ENCODE results near the gene MRPL42. TPM values are rescaled to one million over a fixed set of nuclear protein-coding genes. Genes with fewer than 3 reads are reported as not detected.
"Not testable (repeated sequence)": the region's sequence is repeated elsewhere in the genome, so short reads cannot be mapped to it uniquely, and the experiment has no call there.

MRPL42 gene
- total RNA-seq, 4 donors from 2014 or later, result 22.9 to 59.9 (median 43.4) TPM

DNA sequence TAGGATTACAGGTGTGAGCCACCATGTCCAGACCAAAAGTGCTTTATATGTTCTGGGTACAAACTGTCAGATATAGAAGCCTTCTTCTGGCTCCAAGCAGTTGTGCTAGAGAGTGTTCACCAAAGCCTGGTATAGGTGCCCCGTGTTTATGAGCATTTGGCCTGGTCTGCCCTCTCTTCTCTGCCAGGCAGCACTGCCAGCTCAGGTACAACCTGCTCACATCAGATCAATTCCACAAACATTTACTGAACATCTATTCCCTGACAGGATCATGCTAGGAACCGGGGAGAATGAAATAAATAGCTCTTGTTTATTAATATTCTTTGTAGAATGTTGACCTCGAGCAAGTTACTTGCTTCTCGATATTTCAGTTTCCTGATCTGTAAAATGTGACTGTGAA lies 85.1 kb downstream of the MRPL42 start:
- no peaks in the 10 kb centered on the region for H3K4me1 ChIP-seq
- no peaks in the 10 kb centered on the region for H3K9me3 ChIP-seq
- H3K4me3 ChIP-seq, result no peak overlapping the region
- no peak for DNase-seq
- no peak overlapping the region for H3K27ac ChIP-seq
- intact Hi-C loops (cut with DNase I), result no loop called here
- H3K27me3 ChIP-seq, result no peaks in the 10 kb centered on the region
- TF ChIP-seq, protein P1, sequence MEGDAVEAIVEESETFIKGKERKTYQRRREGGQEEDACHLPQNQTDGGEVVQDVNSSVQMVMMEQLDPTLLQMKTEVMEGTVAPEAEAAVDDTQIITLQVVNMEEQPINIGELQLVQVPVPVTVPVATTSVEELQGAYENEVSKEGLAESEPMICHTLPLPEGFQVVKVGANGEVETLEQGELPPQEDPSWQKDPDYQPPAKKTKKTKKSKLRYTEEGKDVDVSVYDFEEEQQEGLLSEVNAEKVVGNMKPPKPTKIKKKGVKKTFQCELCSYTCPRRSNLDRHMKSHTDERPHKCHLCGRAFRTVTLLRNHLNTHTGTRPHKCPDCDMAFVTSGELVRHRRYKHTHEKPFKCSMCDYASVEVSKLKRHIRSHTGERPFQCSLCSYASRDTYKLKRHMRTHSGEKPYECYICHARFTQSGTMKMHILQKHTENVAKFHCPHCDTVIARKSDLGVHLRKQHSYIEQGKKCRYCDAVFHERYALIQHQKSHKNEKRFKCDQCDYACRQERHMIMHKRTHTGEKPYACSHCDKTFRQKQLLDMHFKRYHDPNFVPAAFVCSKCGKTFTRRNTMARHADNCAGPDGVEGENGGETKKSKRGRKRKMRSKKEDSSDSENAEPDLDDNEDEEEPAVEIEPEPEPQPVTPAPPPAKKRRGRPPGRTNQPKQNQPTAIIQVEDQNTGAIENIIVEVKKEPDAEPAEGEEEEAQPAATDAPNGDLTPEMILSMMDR (IDR thresholded peaks at IDR 0.05), result no peak
- TF ChIP-seq POLR2A (IDR thresholded peaks at IDR 0.05), result no peak
- H3K36me3 ChIP-seq, result no peaks in the 10 kb centered on the region
- 74 to 77% methylated on average over 4 of the region's 4 CpGs for WGBS, 2 donors

DNA sequence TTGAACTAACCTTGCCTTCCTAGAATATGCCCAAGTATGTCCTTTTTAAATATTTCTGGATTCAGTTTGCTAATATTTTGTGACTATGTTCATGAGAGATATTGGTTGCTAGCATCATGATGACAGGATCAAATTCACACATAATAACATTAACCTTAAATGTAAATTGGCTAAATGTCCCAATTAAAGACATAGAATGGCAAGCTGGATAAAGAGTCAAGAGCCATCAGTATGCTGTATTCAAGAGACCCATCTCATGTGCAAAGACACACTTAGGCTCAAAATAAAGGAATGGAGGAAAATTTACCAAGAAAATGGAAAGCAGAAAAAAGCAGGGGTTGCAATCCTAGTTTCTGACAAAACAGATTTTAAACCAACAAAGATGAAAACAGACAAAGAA lies 90.6 kb downstream of the MRPL42 start:
- H3K27ac ChIP-seq; H3K4me1 ChIP-seq; DNase-seq; intact Hi-C loops (cut with DNase I); H3K4me3 ChIP-seq; H3K27me3 ChIP-seq; H3K36me3 ChIP-seq: not testable (repeated sequence)
- H3K9me3 ChIP-seq, result peaks cover 0 to 15% (median 6%) of the 10 kb centered on the region in 3 donors

DNA sequence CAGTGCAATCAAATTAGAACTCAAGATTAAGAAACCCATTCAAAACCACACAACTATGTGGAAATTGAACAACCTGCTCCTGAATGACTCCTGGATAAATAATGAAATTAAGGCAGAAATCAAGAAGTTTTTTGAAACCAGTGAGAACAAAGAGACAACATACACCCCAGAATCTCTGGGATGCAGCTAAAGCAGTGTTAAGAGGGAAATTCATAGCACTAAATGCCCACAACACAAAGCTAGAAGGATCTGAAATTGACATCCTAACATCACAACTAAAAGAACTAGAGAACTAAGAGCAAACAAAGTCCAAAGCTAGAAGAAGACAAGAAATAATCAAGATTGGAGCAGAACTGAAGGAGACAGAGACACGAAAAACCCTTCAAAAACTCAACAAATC lies 91.4 kb downstream of the MRPL42 start:
- H3K27me3 ChIP-seq; DNase-seq; H3K4me3 ChIP-seq; intact Hi-C loops (cut with DNase I); H3K36me3 ChIP-seq; H3K4me1 ChIP-seq; H3K27ac ChIP-seq: not testable (repeated sequence)
- WGBS, 2 donors, result 74 to 89% methylated on average over 1 of the region's 1 CpG
- H3K9me3 ChIP-seq, result peaks cover 0 to 15% (median 6%) of the 10 kb centered on the region in 3 donors

DNA sequence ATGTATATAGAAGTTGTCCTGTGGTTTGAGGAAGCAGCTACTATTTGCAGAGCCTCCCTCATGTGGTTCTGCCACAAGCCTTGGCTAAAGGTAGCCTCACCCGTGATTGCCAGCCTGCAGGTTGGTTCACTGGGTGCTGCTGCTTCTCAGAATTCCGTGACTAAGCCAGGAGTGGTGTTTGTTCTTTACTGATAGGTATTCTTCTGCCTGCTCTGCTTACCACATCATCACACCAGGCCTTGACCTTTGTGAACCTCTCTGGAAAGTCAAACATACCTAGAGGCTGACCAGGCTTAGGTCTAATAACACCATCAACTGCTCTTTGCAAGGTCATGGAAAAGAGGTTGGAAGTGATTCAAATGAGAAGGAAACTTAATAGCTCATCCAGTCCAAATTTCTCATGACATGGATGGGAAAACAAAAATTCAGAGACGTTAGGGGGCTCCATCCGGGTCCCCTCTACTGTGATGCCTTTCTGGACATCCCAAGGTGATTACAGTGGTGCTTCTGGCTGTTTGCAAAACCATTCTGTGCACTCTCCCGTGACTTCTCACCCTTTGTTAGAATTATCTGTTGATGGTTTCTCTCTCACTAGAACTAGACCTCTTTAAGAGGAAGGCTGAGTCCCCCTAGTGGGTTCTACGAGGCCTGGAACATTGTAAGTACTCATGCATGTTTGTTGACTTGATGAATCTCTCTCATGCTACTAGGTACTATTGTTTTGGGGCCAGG lies 96.7 kb downstream of the MRPL42 start:
- intact Hi-C loops (cut with DNase I), result loop anchor here (10.0 kb wide), 2 partner anchors 59 to 411 kb away; no protein-coding TSS in a partner anchor
- DNase-seq, result no peak
- Histone ChIP-seq H3K4me1 (peaks cover 0 to 3% (median 0%) of the 10 kb centered on the region in 3 donors), H3K9me3 (peaks cover 0 to 5% (median under 1%) of the 10 kb centered on the region in 3 donors), H3K36me3 (peaks cover 0 to 10% (median 0%) of the 10 kb centered on the region in 3 donors), H3K4me3 (no peak overlapping the region), H3K27me3 (peaks cover 0 to 5% (median 0%) of the 10 kb centered on the region in 4 donors), H3K27ac (no peak overlapping the region)
- WGBS, 2 donors, result 60% methylated on average over 5 to 6 of the region's 6 CpGs
- no peak for TF ChIP-seq POLR2A (IDR thresholded peaks at IDR 0.05)
- TF ChIP-seq, protein P1 (IDR thresholded peaks at IDR 0.05), result no peak

DNA sequence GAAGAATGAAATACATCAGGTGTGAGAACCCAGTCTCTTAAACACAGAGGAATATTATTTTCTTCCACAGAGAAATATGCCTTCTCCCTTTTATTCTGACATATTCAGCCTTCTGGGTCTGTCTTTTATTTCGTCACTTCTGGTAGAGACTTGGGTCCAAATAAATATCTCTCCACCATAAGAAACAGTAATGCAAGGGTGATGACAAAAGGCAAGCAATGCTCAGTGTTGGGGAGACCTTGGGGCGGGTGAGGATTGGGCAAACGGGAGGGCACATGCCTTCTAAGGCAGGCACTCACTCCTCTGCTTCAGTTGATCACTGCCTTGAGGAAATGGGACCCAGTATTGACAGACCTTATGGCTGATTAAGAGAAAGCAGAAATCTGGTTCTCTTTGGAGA lies 98.4 kb downstream of the MRPL42 start:
- TF ChIP-seq, protein P1 (IDR thresholded peaks at IDR 0.05), result no peak
- no peak for TF ChIP-seq POLR2A (IDR thresholded peaks at IDR 0.05)
- Histone ChIP-seq H3K36me3 (peaks cover 0 to 10% (median 0%) of the 10 kb centered on the region in 3 donors), H3K9me3 (peaks cover 0 to 3% (median 0%) of the 10 kb centered on the region in 3 donors), H3K4me3 (no peak overlapping the region), H3K4me1 (peaks cover 0 to 18% (median 0%) of the 10 kb centered on the region in 3 donors), H3K27ac (no peak overlapping the region), H3K27me3 (peaks cover 0 to 6% (median 0%) of the 10 kb centered on the region in 4 donors)
- 90 to 94% methylated on average over 3 of the region's 3 CpGs for WGBS, 2 donors
- intact Hi-C loops (cut with DNase I), result loop anchor here (5.0 to 10.0 kb wide), 3 partner anchors 61 to 537 kb away; no protein-coding TSS in a partner anchor
- no peak for DNase-seq

Small RNAs within 50 kb of the gene (small RNA-seq; reads per million reads assigned to genes)
- 0 reads per million in 4 donors for gene RF00019

Other genes starting within 250 kb of the MRPL42 start
- gene NUDT4, start 89.6 kb upstream of the MRPL42 start, total RNA-seq, result 10 to 100 TPM; 16.0 to 33.8 (median 25.7) TPM
- 10 to 100 TPM; 32.6 to 52.8 (median 43.3) TPM for gene UBE2N, start 25.6 kb upstream of the MRPL42 start, total RNA-seq
- 10 to 100 TPM in 2 of 4 donors, 1 to 10 TPM in 2; 3.4 to 18.5 (median 9.8) TPM for gene SOCS2, start 105.2 kb downstream of the MRPL42 start, total RNA-seq
- 10 to 100 TPM; 20.2 to 22.9 (median 21.7) TPM for gene CRADD, start 209.9 kb downstream of the MRPL42 start, total RNA-seq

Measured in esophagus squamous epithelium (tissue), 5 donors.